Osteocyte (in vitro differentiated cells): ENCODE measurements around the gene MROH8. TPM values are rescaled to one million over a fixed set of nuclear protein-coding genes. Genes with fewer than 3 reads are reported as not detected.

Source experiments
- DNase-seq: peaks from one replicate; pipeline ENCODE4 v3.0.0; 2021; ENCODE audit warnings: mixed read lengths; ENCODE audit not compliant: unreplicated experiment; ENCODE audit errors: extremely low spot score
- H3K27ac Mint-ChIP-seq: one replicate; pipeline ENCODE4 v1.8.0; 2021; ENCODE audit warnings: mild to moderate bottlenecking, mixed read lengths; ENCODE audit not compliant: unreplicated experiment
- H3K27me3 Mint-ChIP-seq: one replicate; pipeline ENCODE4 v1.8.0; 2021; ENCODE audit warnings: mixed read lengths; ENCODE audit not compliant: unreplicated experiment
- H3K36me3 Mint-ChIP-seq: one replicate; pipeline ENCODE4 v1.8.0; 2021; ENCODE audit warnings: mixed read lengths; ENCODE audit not compliant: unreplicated experiment
- H3K4me1 Mint-ChIP-seq: one replicate; pipeline ENCODE4 v1.8.0; 2021; ENCODE audit warnings: mixed read lengths; ENCODE audit not compliant: unreplicated experiment
- H3K4me3 Mint-ChIP-seq: one replicate; pipeline ENCODE4 v1.8.0; 2021; ENCODE audit warnings: mild to moderate bottlenecking, moderate library complexity, mixed read lengths; ENCODE audit not compliant: unreplicated experiment
- H3K9me3 Mint-ChIP-seq: one replicate; pipeline ENCODE4 v1.8.0; 2021; ENCODE audit warnings: mixed read lengths; ENCODE audit not compliant: unreplicated experiment
- CTCF ChIP-seq: fragments of 200-600 bp; sonication (generic); IDR thresholded peaks from 2 replicates; pipeline ENCODE4 v1.5.0; 2021; ENCODE audit warnings: antibody characterized with exemption, mild to moderate bottlenecking, moderate library complexity
- total RNA-seq: library from RNA; stranded (reverse); gene quantifications from 2 replicates; pipeline ENCODE4 v1.2.1, GENCODE V29; 2021

Gene MROH8
- total RNA-seq, 1 donor from 2014 or later = 1.5 TPM

- no peak for DNase-seq
- H3K36me3 Mint-ChIP-seq = peaks cover 25% of the 10 kb centered on the region
- H3K4me3 Mint-ChIP-seq = no peak overlapping the region
- H3K27me3 Mint-ChIP-seq = no peaks in the 10 kb centered on the region
- H3K27ac Mint-ChIP-seq = no peak overlapping the region
- H3K9me3 Mint-ChIP-seq = no peaks in the 10 kb centered on the region
- no peak for TF ChIP-seq CTCF
- H3K4me1 Mint-ChIP-seq = no peaks in the 10 kb centered on the region
Observed at GRCh38 chr20:37218441-37218840, 39.1 kb upstream of the MROH8 start.

- H3K9me3 Mint-ChIP-seq = no peaks in the 10 kb centered on the region
- no peaks in the 10 kb centered on the region for H3K27me3 Mint-ChIP-seq
- no peak for TF ChIP-seq CTCF
- no peak overlapping the region for H3K4me3 Mint-ChIP-seq
- peaks cover 40% of the 10 kb centered on the region for H3K36me3 Mint-ChIP-seq
- H3K4me1 Mint-ChIP-seq = no peaks in the 10 kb centered on the region
- no peak overlapping the region for H3K27ac Mint-ChIP-seq
- no peak for DNase-seq
Observed at GRCh38 chr20:37209661-37210314, 30.4 kb upstream of the MROH8 start.

GRCh38 chr20:37209193-37209592, 29.8 kb upstream of the MROH8 start:
- TF ChIP-seq CTCF = no peak
- DNase-seq = no peak
- Mint-ChIP-seq H3K9me3 (no peaks in the 10 kb centered on the region), H3K4me3 (no peak overlapping the region), H3K4me1 (no peaks in the 10 kb centered on the region), H3K27ac (no peak overlapping the region), H3K27me3 (no peaks in the 10 kb centered on the region), H3K36me3 (peaks cover 43% of the 10 kb centered on the region)

- Mint-ChIP-seq H3K4me1 (peaks cover 5% of the 10 kb centered on the region), H3K27me3 (no peaks in the 10 kb centered on the region), H3K4me3 (no peak overlapping the region), H3K27ac (no peak overlapping the region), H3K36me3 (peaks cover 37% of the 10 kb centered on the region), H3K9me3 (no peaks in the 10 kb centered on the region)
- no peak for TF ChIP-seq CTCF
- DNase-seq = no peak
Observed at GRCh38 chr20:37207171-37207570, 27.8 kb upstream of the MROH8 start.

GRCh38 chr20:37205794-37206193, 26.4 kb upstream of the MROH8 start:
- peaks cover 15% of the 10 kb centered on the region for H3K4me1 Mint-ChIP-seq
- H3K27me3 Mint-ChIP-seq = no peaks in the 10 kb centered on the region
- no peaks in the 10 kb centered on the region for H3K9me3 Mint-ChIP-seq
- peaks cover 40% of the 10 kb centered on the region for H3K36me3 Mint-ChIP-seq
- H3K27ac Mint-ChIP-seq = no peak overlapping the region
- DNase-seq = no peak
- no peak overlapping the region for H3K4me3 Mint-ChIP-seq
- no peak for TF ChIP-seq CTCF
